GM19438 (cell line): ENCODE measurements around the gene PRKCD.
A peak's percentile ranks its signal among the peaks of the same experiment; 100 is the strongest.

ENCODE experiments used
- ATAC-seq: cut with Tn5 transposase; IDR thresholded peaks from one replicate; pipeline ENCODE4 v1.9.1; 2021; ENCODE audit warnings: low read depth; ENCODE audit not compliant: unreplicated experiment

The PRKCD gene

GRCh38 chr3:53154881-53155285, 6.1 kb upstream of the PRKCD start:
- ATAC-seq, result no peak

- ATAC-seq, result no peak
Measured at GRCh38 chr3:53155760-53156159, 5.2 kb upstream of the PRKCD start.

- ATAC-seq, result no peak
Measured at GRCh38 chr3:53156368-53156834, 4.6 kb upstream of the PRKCD start.

- no peak for ATAC-seq
Measured at GRCh38 chr3:53157974-53158580, 2.9 kb upstream of the PRKCD start.

GRCh38 chr3:53158765-53159155, 2.2 kb upstream of the PRKCD start:
- ATAC-seq, result no peak

- no peak for ATAC-seq
Measured at GRCh38 chr3:53159156-53160060, 1.6 kb upstream of the PRKCD start.

GRCh38 chr3:53160061-53160659, 849 bp upstream of the PRKCD start:
- ATAC-seq, result no peak

GRCh38 chr3:53161450-53161819, 426 bp downstream of the PRKCD start:
- peak; percentile 18 for ATAC-seq

GRCh38 chr3:53161820-53162671, 1.0 kb downstream of the PRKCD start:
- ATAC-seq, result peak; percentile 38

GRCh38 chr3:53162672-53163443, 1.8 kb downstream of the PRKCD start:
- no peak for ATAC-seq

- no peak for ATAC-seq
Measured at GRCh38 chr3:53163444-53164387, 2.7 kb downstream of the PRKCD start.

- ATAC-seq, result no peak
Measured at GRCh38 chr3:53164911-53165310, 3.9 kb downstream of the PRKCD start.

- no peak for ATAC-seq
Measured at GRCh38 chr3:53166206-53166605, 5.2 kb downstream of the PRKCD start.

- ATAC-seq, result no peak
Measured at GRCh38 chr3:53166781-53167291, 5.8 kb downstream of the PRKCD start.

- no peak for ATAC-seq
Measured at GRCh38 chr3:53167418-53168174, 6.6 kb downstream of the PRKCD start.

GRCh38 chr3:53168175-53168923, 7.3 kb downstream of the PRKCD start:
- ATAC-seq, result no peak
